ENCODE data around the gene PLCH1. TPM values are rescaled to one million over a fixed set of nuclear protein-coding genes. Genes with fewer than 3 reads are reported as not detected.
"Not testable (repeated sequence)": the region's sequence is repeated elsewhere in the genome, so short reads cannot be mapped to it uniquely, and the experiment has no call there.

PLCH1 gene
- total RNA-seq, 1 donor = 0.36 TPM

- no peak overlapping the region for H3K4me3 ChIP-seq (ENCODE audit: insufficient read depth, low read length)
- no peak overlapping the region for H2AFZ ChIP-seq (ENCODE audit: low read length)
- H3K27me3 ChIP-seq (ENCODE audit: insufficient read depth, low read length) = no peaks in the 10 kb centered on the region
- no peak for DNase-seq (ENCODE audit: insufficient read length, low spot score, missing footprints)
- H3K36me3 ChIP-seq (ENCODE audit: insufficient read depth, low read length) = no peaks in the 10 kb centered on the region
- no peak overlapping the region for H3K27ac ChIP-seq (ENCODE audit: low read depth, low read length)
- peaks cover 3% of the 10 kb centered on the region for H3K4me1 ChIP-seq (ENCODE audit: insufficient read depth, low read length)
- no peak overlapping the region for H3K4me2 ChIP-seq (ENCODE audit: insufficient read depth, low read length)
- no peaks in the 10 kb centered on the region for H4K20me1 ChIP-seq (ENCODE audit: insufficient read depth, low read length)
- no peak for TF ChIP-seq CTCF (IDR thresholded peaks at IDR 0.05; ENCODE audit: extremely low read depth, low read depth, low read length)
- no peaks in the 10 kb centered on the region for H3K9me3 ChIP-seq (ENCODE audit: low read depth, low read length)
- H3K79me2 ChIP-seq (ENCODE audit: insufficient read depth, low read length) = no peaks in the 10 kb centered on the region
Measured at GRCh38 chr3:155643581-155644165, 101.2 kb downstream of the PLCH1 start.

- Histone ChIP-seq H3K4me1 (ENCODE audit: insufficient read depth, low read length) (no peaks in the 10 kb centered on the region), H2AFZ (ENCODE audit: low read length) (no peak overlapping the region), H3K4me2 (ENCODE audit: insufficient read depth, low read length) (no peak overlapping the region), H3K36me3 (ENCODE audit: insufficient read depth, low read length) (no peaks in the 10 kb centered on the region), H3K9me3 (ENCODE audit: low read depth, low read length) (no peaks in the 10 kb centered on the region), H3K27me3 (ENCODE audit: insufficient read depth, low read length) (no peaks in the 10 kb centered on the region), H4K20me1 (ENCODE audit: insufficient read depth, low read length) (no peaks in the 10 kb centered on the region), H3K4me3 (ENCODE audit: insufficient read depth, low read length) (no peak overlapping the region), H3K79me2 (ENCODE audit: insufficient read depth, low read length) (no peaks in the 10 kb centered on the region), H3K27ac (ENCODE audit: low read depth, low read length) (no peak overlapping the region)
- TF ChIP-seq CTCF (IDR thresholded peaks at IDR 0.05; ENCODE audit: extremely low read depth, low read depth, low read length) = no peak
- no peak for DNase-seq (ENCODE audit: insufficient read length, low spot score, missing footprints)
Measured at GRCh38 chr3:155641956-155642355, 102.9 kb downstream of the PLCH1 start.

DNA sequence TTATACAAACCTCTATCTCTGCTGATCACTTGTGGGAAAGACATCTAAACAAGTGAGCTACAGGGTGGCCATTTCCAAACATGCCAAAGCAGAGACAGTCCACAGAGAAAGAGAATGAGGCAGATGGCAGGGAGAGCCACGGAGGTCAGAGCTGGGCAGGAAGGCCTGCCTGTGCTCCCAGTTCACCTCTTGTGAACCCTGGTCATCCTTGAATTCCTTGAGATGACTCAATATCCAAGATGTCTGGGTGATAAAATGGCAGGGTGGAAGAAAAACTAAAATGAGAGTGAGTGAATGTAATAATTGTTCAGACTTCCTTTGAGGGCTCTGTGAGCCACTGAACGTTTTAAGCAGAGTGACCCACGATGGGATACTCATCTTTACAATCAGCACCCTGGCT lies 104.8 kb downstream of the PLCH1 start:
- no peak overlapping the region for H3K27ac ChIP-seq (ENCODE audit: low read depth, low read length)
- no peak overlapping the region for H3K4me2 ChIP-seq (ENCODE audit: insufficient read depth, low read length)
- H4K20me1 ChIP-seq (ENCODE audit: insufficient read depth, low read length) = no peaks in the 10 kb centered on the region
- no peaks in the 10 kb centered on the region for H3K27me3 ChIP-seq (ENCODE audit: insufficient read depth, low read length)
- H2AFZ ChIP-seq (ENCODE audit: low read length) = peak overlapping the region; percentile 69
- no peak overlapping the region for H3K4me3 ChIP-seq (ENCODE audit: insufficient read depth, low read length)
- H3K4me1 ChIP-seq (ENCODE audit: insufficient read depth, low read length) = no peaks in the 10 kb centered on the region
- H3K9me3 ChIP-seq (ENCODE audit: low read depth, low read length) = no peaks in the 10 kb centered on the region
- no peak for TF ChIP-seq CTCF (IDR thresholded peaks at IDR 0.05; ENCODE audit: extremely low read depth, low read depth, low read length)
- no peaks in the 10 kb centered on the region for H3K36me3 ChIP-seq (ENCODE audit: insufficient read depth, low read length)
- H3K79me2 ChIP-seq (ENCODE audit: insufficient read depth, low read length) = no peaks in the 10 kb centered on the region
- no peak for DNase-seq (ENCODE audit: insufficient read length, low spot score, missing footprints)

DNA sequence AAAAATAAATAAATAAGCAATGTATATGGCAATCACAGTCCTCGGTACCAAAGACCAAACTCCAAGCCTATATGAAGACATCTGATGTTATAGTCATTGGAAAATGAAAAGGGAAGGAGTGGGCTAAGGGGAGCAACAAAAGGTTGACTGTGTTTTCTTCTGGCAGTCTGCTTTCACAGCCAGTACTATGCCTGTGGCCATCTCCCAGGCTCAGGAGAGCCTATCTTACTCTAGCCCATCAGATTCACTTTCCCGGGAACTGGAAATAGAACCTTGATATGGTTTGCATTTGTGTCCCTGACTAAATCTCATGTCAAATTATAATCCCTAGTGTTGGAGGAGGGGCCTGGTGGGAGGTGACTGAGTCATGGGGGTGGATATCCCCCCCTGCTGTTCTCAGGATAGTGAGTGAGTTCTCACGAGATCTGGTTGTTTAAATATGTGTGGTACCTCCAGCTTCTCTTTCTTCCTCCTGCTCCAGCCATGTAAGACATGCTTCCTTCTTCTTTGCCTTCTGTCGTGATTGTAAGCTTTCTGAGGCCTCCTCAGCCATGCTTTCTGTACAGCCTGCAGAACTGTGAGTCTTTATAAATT lies 105.3 kb downstream of the PLCH1 start:
- no peaks in the 10 kb centered on the region for H3K9me3 ChIP-seq (ENCODE audit: low read depth, low read length)
- no peaks in the 10 kb centered on the region for H3K36me3 ChIP-seq (ENCODE audit: insufficient read depth, low read length)
- no peaks in the 10 kb centered on the region for H3K79me2 ChIP-seq (ENCODE audit: insufficient read depth, low read length)
- no peak for TF ChIP-seq CTCF (IDR thresholded peaks at IDR 0.05; ENCODE audit: extremely low read depth, low read depth, low read length)
- H2AFZ ChIP-seq (ENCODE audit: low read length) = peak overlapping the region; percentile 69
- no peak overlapping the region for H3K27ac ChIP-seq (ENCODE audit: low read depth, low read length)
- H3K27me3 ChIP-seq (ENCODE audit: insufficient read depth, low read length) = no peaks in the 10 kb centered on the region
- no peaks in the 10 kb centered on the region for H4K20me1 ChIP-seq (ENCODE audit: insufficient read depth, low read length)
- H3K4me2 ChIP-seq (ENCODE audit: insufficient read depth, low read length) = no peak overlapping the region
- no peak overlapping the region for H3K4me3 ChIP-seq (ENCODE audit: insufficient read depth, low read length)
- no peak for DNase-seq (ENCODE audit: insufficient read length, low spot score, missing footprints)
- no peaks in the 10 kb centered on the region for H3K4me1 ChIP-seq (ENCODE audit: insufficient read depth, low read length)

DNA sequence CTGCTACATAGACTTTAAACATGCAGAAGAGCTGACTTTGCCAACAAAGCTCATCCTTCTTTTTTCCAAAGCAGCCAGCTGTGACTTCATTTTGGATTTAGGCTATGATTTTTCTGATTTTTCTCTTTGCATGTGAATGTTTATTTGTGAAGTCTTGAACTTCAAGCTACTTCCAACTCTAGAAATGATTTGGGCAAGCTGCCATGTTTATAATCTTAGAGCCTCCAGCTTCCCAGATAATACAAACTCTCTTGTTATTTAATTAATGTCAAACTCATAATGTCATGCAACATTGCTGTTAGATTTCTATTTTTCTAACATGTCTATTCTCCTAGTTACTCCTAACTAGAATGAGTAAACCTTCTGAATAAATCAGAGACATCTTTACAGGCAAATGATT lies 106.4 kb downstream of the PLCH1 start:
- not testable (repeated sequence) for H4K20me1 ChIP-seq (ENCODE audit: insufficient read depth, low read length); H3K27me3 ChIP-seq (ENCODE audit: insufficient read depth, low read length); H3K9me3 ChIP-seq (ENCODE audit: low read depth, low read length); H3K4me2 ChIP-seq (ENCODE audit: insufficient read depth, low read length); DNase-seq (ENCODE audit: insufficient read length, low spot score, missing footprints); H2AFZ ChIP-seq (ENCODE audit: low read length); H3K4me1 ChIP-seq (ENCODE audit: insufficient read depth, low read length); H3K36me3 ChIP-seq (ENCODE audit: insufficient read depth, low read length); H3K4me3 ChIP-seq (ENCODE audit: insufficient read depth, low read length); H3K27ac ChIP-seq (ENCODE audit: low read depth, low read length); H3K79me2 ChIP-seq (ENCODE audit: insufficient read depth, low read length)
